Measurements from ENCODE around the gene BICRAL. TPM values are rescaled to one million over a fixed set of nuclear protein-coding genes. Genes with fewer than 3 reads are reported as not detected.
A peak's percentile ranks its signal among the peaks of the same experiment; 100 is the strongest.

Gene BICRAL
- total RNA-seq, 1 experiment from 2014 or later: 9.7 TPM

DNA sequence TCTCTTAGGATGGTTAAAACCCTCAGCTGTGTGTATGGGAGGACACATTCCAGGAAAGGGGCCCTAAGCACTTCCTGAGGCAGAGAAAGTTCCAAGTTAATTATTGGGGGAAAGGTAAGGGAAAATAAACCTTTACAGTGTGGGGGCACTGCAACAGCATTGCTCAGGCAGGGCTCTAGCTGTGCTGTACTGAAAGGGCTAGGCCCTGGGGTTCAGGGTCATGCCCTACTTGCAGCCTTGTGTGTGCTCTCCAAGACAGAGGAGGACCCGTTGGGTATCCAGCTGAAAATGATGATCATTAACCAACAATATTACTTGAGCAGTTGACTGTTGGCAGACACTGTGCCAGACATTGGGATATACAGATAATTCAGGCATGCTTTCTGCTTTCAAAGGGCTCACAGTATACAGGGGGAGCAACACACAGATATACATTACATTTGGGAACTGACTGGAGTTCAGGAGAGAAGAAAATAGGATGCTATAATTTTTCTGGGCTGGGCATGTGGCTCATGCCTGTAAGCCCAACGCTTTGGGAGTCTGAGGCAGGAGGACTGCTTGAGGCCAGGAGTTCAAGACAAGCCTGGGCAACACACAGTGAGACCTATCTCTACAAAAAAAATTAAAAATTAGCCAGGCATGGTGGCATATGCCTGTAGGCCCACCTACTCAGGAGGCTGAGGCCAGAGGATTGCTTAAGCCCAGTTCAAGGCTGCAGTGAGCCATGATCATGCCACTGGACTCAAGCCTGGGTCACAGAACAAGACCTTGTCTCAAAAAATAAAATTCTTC is 88.5 kb downstream of the BICRAL start (continued):
- TF ChIP-seq ARID4B (CRISPR knock-in tag; IDR thresholded peaks at IDR 0.05; ENCODE audit: borderline replicate concordance) (no peak), ATF1 (CRISPR knock-in tag; IDR thresholded peaks at IDR 0.05) (no peak), IRF2 (CRISPR knock-in tag; IDR thresholded peaks at IDR 0.05; ENCODE audit: borderline replicate concordance, low read depth) (no peak), CTCF (IDR thresholded peaks at IDR 0.05) (no peak), RORB (CRISPR knock-in tag; IDR thresholded peaks at IDR 0.05) (no peak)

GRCh38 chr6:42871711-42872110 is 89.9 kb downstream of the BICRAL start:
- no peaks in the 10 kb centered on the region for H3K9me3 Mint-ChIP-seq
- H3K27me3 Mint-ChIP-seq (ENCODE audit: low read depth): no peaks in the 10 kb centered on the region
- H3K36me3 Mint-ChIP-seq: peaks cover 5% of the 10 kb centered on the region; the same call in 1 of the 2 replicates
- H3K27ac Mint-ChIP-seq: 0 out of 2 replicates have a peak overlapping the region, but pooled peaks have one; percentile 41
- DNase-seq (ENCODE audit: low spot score): no peak
- ChIA-PET CTCF (interaction anchor here (0.7 kb wide), 1 partner anchor 144 kb away, joined by 5 read pairs; no protein-coding TSS in a partner anchor), POLR2A (no interaction called here)
- H3K4me3 Mint-ChIP-seq: no peak overlapping the region
- ATAC-seq: no peak
- H3K4me1 Mint-ChIP-seq: no peaks in the 10 kb centered on the region
- TF ChIP-seq, protein P1, sequence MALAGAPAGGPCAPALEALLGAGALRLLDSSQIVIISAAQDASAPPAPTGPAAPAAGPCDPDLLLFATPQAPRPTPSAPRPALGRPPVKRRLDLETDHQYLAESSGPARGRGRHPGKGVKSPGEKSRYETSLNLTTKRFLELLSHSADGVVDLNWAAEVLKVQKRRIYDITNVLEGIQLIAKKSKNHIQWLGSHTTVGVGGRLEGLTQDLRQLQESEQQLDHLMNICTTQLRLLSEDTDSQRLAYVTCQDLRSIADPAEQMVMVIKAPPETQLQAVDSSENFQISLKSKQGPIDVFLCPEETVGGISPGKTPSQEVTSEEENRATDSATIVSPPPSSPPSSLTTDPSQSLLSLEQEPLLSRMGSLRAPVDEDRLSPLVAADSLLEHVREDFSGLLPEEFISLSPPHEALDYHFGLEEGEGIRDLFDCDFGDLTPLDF (CRISPR knock-in tag; IDR thresholded peaks at IDR 0.05): no peak
- TF ChIP-seq E2F5 (CRISPR knock-in tag; IDR thresholded peaks at IDR 0.05) (no peak), ZNF317 (CRISPR knock-in tag; IDR thresholded peaks at IDR 0.05; ENCODE audit: borderline replicate concordance, low read depth) (no peak), TEAD4 (CRISPR knock-in tag; IDR thresholded peaks at IDR 0.05) (no peak), CREM (CRISPR knock-in tag; IDR thresholded peaks at IDR 0.05) (no peak), NFE2L1 (CRISPR knock-in tag; IDR thresholded peaks at IDR 0.05) (no peak), IRF2 (CRISPR knock-in tag; IDR thresholded peaks at IDR 0.05; ENCODE audit: borderline replicate concordance, low read depth) (no peak), CREB1 (CRISPR knock-in tag; IDR thresholded peaks at IDR 0.05) (no peak), TEAD1 (CRISPR knock-in tag; IDR thresholded peaks at IDR 0.05) (no peak), MYBL2 (CRISPR knock-in tag; IDR thresholded peaks at IDR 0.05) (no peak), SOX15 (CRISPR knock-in tag; IDR thresholded peaks at IDR 0.05) (no peak), TP53 (CRISPR knock-in tag; IDR thresholded peaks at IDR 0.05) (no peak), ZNF423 (CRISPR knock-in tag; IDR thresholded peaks at IDR 0.05) (no peak), CTCF (IDR thresholded peaks at IDR 0.05) (no peak)
- TF ChIP-seq, protein P2, sequence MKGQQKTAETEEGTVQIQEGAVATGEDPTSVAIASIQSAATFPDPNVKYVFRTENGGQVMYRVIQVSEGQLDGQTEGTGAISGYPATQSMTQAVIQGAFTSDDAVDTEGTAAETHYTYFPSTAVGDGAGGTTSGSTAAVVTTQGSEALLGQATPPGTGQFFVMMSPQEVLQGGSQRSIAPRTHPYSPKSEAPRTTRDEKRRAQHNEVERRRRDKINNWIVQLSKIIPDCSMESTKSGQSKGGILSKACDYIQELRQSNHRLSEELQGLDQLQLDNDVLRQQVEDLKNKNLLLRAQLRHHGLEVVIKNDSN (CRISPR knock-in tag; IDR thresholded peaks at IDR 0.05): no peak

Data from WTC11 (cell line).